OCI-M2 (cell line): ENCODE data around the gene RABGGTB.
A peak's percentile ranks its signal among the peaks of the same experiment; 100 is the strongest.
"Not testable (repeated sequence)": the region's sequence is repeated elsewhere in the genome, so short reads cannot be mapped to it uniquely, and the experiment has no call there.

ENCODE experiments used
- DNase-seq: peaks from one replicate; lab custom pipeline; 2025; ENCODE audit not compliant: unreplicated experiment; lab: John Stamatoyannopoulos, UW

RABGGTB gene

DNA sequence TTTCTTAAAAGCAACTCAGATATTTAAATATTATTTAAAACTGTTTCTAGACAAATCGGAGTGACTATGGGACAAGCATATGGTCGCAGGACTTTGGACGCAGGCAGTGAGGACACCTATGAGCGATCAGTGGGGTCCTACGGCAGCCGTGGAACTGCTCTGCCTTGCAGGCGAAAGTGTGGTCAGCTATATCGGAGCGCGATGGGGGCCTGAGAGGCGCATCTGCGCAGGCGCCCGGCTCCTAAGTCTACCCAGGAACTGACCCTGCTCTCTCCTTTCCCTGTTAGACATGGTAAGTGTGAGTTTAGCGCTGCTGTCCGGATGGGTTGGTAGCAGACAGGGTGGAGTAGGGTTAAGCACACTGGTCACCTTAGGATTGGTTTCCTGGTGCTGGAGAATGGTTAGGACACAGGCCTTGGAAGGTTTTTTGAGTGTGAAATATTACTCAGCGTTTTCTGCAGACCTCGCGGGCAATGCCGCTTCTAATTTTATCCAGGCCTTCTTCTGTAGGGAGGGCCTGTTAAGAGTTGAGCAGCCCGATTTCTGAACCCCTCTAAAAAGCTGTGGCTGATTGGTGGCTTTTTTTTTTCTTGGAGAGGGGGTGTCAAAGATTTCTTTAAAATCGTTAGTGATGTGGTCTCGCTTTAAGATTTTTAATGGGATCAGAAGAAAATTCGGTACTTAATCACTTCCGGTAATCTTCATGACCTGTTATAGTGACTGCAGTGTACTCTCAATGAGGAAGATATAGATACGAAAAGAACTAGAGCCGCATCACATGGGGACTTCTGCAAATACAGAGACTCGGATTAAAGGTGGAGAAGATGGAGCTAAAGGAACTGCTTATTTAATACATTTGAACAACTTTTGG lies at the start of gene RABGGTB:
Gene RABGGTB, plus strand, starts transcription at position 274 of the 871 bp plus-strand sequence. Its CDS starts 16 bp downstream, at position 290.
- DNase-seq, result peak; percentile 82

DNA sequence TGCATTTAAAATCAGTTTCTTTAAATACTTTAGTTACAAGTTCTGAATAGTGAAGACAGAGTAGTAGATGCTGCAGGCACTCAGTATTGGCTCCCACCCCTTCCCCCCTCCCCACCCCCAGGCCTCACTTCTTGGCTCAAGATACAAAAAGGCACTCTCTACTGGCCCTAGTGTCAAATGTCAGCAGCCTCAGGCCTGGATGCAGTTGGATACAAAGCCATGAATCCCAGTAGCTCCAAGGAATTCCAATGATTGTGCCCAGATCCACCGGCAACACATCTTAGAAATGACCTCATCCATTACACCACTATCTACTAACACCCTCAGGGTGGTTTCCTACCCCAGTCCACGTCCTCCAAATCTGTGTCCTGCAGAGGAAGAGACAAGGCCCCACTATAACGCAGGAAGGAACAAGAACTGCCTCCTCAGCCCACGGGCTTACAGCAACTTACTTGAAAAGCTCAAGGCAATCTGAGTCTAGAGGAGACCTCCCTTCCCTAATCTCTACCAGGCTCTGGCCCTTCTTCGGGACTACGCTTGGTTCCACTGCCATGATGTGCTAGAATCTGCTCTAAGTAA lies 43.9 kb upstream of the RABGGTB start:
- DNase-seq, result no peak

DNA sequence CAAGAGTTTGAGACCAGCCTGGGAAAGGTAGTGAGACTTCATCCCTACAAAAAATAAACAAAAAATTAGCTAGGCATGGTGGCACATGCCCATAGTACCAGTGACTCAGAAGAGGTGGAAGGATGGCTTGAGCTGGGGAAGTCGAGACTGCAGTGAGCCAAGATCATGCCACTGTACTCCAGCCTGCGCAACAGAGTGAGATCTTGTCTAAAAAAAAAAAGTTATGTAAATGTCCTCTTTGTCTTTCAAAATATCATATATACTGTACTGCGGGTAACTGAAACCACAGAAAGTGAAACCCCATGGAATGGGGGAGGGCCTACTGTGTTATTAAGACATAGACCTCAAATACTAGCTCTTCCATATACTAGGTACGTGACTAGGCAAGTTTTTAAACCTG lies 40.8 kb upstream of the RABGGTB start:
- DNase-seq, result no peak

DNA sequence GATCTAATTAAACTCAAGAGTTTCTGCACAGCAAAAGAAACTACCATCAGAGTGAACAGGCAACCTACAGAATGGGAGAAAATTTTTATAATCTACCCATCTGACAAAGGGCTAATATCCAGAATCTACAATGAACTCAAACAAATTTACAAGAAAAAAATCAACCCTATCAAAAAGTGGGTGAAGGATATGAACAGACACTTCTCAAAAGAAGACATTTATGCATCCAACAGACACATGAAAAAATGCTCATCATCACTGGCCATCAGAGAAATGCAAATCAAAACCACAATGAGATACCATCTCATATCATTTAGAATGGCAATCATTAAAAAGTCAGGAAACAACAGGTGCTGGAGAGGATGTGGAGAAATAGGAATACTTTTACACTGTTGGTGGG lies 28.8 kb upstream of the RABGGTB start:
- not testable (repeated sequence) for DNase-seq

DNA sequence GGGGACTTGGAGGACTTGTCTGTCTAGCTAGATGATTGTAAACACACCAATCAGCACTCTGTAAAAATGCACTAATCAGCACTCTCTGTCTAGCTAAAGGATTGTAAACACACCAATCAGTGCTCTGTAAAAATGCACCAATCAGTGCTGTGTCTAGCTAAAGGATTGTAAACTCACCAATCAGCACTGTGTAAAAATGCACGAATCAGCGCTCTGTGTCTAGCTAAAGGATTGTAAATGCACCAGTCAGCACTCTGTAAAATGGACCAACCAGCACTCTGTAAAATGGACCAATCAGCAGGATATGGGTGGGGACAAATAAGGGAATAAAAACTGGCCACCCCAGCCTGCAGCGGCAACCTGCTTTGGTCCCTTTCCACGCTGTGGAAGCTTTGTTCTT lies 27.5 kb upstream of the RABGGTB start:
- not testable (repeated sequence) for DNase-seq

DNA sequence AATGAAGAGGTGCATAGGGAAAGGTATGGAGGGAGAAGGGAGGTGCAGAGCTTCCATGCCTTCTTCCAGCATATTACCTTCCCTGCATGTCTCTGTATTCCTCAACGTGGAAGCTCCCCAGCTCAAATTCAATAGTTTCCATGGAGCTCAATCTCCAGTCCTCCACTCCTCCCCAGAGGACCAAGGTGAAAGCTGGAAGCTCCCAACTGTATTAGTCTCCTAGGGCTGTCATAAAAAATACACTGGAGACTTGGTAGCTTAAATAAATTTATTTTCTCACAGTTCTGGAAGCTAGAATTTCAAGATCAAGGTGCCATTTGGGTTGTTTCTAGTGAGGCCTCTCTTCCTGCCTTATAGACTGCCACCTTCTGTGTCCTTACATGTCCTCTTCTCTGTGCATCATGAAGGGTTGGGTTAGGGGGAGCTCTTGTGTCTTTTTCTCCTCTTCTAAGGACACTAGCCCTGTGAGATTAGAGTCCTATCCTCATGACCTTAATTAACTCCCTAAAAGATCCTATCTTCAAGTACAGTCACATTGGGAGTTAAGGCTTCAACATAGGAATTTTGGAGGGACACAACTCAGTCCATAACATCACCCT lies 21.9 kb upstream of the RABGGTB start:
- DNase-seq, result no peak

DNA sequence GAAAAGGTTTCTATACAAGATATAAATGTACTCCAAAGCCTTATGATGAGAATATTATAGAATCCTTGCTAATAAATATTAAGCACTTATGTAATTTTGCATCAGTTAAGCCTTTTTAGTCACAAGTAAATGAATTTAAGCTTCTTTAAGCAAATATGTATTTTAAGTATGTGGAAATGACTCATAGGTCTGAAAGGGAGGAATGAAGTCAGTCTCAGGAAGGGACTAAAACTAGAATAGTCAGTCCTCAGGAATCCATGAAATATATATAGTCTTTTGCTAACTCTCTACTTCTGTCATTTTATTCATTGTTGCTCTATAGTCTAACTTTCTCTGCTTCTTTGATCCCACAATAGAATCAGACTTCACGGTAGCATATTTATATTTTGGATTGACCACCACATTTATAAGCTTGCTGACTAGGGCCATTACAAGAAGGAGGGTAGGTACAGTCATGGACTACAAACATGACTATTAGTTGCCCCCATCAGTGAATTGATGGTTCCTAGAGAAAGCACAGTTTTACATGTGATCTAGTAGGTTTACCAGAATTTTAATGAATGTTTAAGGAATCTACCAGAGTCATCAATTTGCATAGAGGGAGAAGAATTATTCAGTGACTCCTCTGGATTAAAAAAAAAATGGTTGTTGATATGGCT lies 20.2 kb upstream of the RABGGTB start:
- DNase-seq, result no peak

DNA sequence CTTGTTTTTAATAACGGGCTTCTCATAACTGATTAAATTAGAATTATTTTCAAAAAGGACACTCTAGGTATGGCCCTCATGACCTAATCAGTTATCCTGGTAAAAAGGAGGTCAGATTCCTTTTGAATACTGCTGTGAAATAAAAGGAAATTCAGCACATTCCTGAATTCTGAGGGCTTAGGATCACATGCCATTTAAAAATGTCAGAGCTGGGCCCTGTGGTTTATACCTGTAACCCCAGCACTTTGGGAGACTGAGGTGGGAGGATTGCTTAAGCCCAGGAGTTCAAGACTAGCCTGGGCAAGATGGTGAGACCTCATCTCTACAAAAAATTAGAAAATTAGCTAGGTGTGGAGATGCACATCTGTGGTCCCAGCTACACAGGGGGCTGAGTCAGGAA lies 18.0 kb upstream of the RABGGTB start:
- no peak for DNase-seq

DNA sequence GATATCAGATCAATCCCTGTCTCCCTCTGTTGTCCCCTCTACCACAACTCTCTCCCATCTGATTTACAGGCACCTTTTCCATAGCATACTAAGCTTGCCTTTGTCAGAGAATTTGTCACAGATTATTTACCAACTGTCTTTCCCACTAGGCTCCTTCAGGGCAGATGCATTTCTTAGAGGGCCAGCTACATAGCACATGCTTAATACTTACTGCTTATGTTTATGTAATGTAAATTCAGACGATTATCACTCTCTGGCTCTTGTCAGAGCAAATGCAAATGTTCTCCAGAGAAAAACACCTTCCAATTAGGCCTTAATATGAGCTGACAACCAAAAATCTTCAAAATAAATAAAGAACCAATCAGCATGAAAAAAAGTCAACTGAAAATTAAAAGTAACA lies 15.3 kb upstream of the RABGGTB start:
- DNase-seq, result no peak

DNA sequence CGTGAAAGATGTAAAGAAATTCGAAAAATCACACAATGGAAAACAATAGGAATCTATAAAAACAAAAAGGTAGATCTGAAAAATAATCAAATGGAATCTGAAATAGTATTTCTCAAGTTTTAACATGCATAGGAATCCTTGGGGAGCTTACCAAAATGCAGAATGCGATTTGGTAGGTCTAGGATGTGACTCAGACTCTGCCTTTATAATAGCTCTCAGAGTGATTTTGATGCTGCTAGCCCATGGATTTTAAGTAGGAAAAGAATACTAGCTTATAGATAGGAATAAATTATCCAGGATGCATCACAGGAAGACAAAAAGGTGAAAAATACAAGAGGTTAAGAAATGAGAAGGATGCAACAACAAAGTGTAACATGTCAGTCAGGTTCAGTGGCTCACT lies 14.1 kb upstream of the RABGGTB start:
- no peak for DNase-seq

DNA sequence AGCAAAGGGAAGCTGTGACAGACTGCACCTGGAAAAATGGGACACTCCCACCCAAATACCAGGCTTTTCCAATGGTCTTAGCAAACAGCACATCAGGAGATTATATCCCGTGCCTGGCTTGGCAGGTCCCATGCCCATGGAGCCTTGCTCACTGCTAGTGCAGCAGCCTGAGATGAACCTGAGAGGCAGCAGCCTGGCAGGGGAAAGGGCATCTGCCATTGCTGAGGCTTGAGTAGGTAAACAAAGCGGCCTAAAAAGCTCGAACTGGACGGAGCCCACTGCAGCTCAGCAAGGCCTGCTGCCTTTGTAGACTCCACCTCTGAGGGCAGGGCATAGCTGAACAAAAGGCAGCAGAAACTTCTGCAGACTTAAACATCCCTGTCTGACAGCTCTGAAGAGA lies 8.2 kb upstream of the RABGGTB start:
- not testable (repeated sequence) for DNase-seq

DNA sequence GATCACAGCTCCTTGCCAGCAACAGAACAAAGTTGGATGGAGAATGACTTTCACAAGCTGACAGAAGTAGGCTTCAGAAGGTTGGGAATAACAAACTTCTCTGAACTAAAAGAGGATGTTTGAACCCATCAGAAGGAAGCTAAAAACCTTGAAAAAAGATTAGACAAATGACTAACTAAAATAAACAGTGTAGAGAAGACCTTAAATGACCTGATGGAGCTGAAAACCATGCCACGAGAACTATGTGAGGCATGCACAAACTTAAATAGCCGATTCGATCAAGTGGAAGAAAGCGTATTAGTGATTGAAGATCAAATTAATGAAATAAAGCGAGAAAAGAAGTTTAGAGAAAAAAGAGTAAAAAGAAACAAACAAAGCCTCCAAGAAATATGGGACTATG lies 7.4 kb upstream of the RABGGTB start:
- not testable (repeated sequence) for DNase-seq

DNA sequence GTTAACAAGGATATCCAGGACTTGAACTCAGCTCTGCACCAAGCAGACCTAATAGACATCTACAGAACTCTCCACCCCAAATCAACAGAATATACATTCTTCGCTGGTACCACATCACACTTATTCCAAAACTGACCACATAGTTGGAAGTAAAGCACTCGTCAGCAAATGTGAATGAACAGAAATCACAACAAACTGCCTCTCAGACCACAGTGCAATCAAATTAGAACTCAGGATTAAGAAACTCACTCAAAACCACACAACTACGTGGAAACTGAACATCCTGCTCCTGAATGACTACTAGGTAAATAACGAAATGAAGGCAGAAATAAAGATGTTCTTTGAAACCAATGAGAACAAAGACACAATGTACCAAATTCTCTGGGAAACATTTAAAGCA lies 5.9 kb upstream of the RABGGTB start:
- DNase-seq, result not testable (repeated sequence)

DNA sequence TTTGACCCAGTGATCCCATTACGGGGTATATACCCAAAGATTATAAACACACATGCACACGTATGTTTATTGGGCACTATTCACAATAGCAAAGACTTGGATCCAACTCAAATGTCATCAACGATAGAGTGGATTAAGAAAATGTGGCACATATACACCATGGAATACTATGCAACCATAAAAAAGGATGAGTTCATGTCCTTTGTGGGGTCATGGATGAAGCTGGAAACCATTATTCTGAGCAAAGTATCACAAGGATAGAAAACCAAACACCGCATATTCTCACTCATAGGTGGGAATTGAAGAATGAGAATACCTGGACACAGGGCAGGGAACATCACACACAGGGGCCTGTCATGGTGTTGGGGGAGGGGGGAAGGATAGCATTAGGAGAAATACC lies 2.1 kb upstream of the RABGGTB start:
- not testable (repeated sequence) for DNase-seq

DNA sequence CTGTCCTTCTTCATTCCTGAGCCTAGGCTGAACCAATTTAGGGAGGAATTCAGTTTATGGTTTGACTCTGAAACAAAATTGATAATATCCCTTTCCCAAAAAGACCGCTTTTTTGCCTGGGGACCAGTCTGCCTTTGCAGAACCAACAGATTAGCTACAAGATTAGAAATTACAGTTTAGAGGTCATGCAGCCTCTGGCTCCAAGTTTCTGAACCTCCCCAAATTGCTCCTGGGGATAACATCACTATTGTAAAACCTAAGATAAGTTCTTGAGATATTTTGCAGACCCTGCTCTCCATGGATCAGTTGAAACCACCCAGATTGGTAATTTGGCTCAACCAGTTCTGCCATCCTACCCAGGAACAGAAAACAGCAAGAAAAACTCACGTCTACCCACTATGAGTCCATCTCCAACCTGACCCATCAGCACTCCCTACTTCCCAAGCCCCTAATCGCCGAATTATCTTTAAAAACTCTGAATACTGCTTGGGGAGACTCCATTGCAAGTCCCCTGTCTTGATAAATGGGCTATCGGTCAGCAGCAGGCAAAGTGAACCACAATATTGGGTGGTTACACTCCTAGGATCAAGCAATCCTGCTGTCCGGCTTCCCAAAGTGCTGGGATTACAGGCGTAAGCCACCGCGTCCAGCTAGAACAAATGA lies 605 bp upstream of the RABGGTB start:
- DNase-seq, result no peak

DNA sequence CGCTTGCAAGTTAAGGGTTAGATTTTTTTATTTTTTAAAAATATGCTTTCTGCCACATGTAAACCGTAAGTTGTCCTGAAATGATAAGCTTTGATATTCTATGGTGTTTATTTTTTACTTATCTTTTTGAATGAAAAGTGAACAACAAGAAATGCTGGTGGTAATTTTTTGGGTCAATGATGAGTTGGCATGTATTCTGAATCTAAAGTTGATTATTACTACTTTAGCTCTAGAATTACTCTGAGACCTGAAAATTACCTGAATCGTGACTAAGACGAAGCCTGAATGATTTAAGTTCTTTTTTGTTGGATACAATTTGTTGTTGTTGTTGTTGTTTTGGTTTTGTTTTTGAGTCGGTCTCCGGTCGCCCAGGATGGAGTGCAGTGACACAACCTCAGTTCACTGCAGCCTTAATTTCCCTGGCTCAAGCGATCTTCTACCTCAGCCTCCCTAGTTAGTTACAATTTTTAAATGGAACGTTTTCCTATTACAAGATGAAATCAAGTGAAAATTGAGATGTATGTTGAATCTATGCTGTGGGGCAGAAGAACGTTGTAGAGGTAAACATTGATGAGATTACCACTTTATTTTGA lies 941 bp downstream of the RABGGTB start:
- DNase-seq, result no peak

DNA sequence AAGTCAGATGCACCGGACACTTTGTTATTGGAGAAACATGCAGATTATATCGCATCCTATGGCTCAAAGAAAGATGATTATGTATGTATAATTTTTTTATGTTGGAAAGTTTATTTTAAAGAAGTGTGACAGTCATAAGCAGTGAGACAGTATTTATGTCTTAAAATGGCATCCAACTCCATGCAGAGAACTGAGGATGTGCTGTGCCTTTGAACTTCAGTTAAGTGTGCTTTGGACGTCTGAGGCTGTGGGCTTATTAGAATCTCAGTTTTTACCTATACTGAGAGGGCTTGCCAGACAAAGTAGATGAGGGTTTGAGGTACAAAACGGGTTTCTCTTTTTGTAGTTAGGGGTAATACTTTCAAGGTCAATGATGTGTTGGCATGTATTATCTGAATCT lies 1.5 kb downstream of the RABGGTB start:
- DNase-seq, result no peak

DNA sequence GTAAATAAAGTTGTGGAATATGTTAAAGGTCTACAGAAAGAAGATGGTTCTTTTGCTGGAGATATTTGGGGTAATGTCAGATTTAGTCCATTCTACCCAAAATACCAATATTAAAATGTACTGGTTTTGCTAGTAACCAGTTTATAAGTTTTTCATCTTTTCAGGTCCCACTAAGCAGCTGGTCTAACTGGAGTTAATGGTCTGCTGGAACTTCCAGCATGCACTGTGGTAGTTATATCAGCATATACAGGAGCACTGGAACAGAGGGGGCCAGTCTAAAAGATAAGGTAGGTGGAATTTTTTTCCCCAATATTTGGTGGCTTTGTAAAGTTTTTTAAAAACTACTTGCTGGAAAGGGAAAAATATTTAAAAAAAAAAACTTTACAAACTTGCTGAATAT lies 3.9 kb downstream of the RABGGTB start:
- no peak for DNase-seq

DNA sequence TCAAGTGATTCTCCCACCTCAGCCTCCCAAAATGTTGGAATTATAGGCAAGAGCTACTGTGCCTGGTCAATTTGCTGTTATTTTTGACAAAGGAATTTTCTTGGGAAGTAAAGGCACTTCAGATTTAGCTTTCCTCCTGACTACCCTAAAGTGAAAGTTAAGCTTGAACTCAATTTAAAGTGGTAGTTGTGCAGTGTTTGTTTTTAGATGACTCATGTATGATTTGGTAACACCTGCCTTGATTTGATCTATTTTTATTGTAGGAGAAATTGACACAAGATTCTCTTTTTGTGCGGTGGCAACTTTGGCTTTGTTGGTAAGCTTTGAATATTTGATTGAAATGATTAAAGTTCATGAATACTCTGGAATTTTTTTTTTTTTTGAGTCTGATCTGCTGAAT lies 5.0 kb downstream of the RABGGTB start:
- no peak for DNase-seq

DNA sequence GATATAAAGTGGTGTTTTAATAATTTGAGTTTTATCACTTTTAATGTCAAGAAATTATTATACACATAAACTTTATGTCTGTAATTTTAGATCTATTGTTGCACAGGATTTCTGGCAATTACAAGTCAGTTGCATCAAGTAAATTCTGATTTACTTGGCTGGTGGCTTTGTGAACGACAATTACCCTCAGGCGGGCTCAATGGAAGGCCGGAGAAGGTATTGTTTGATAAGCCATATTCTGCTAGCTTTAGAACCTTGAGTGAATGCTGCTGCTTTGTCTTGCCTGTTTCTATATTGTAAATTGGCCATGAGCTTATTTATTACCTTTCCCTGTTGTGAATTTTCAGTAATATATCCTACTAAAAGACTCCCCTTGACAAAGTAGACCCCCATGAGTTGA lies 6.0 kb downstream of the RABGGTB start:
- no peak for DNase-seq

DNA sequence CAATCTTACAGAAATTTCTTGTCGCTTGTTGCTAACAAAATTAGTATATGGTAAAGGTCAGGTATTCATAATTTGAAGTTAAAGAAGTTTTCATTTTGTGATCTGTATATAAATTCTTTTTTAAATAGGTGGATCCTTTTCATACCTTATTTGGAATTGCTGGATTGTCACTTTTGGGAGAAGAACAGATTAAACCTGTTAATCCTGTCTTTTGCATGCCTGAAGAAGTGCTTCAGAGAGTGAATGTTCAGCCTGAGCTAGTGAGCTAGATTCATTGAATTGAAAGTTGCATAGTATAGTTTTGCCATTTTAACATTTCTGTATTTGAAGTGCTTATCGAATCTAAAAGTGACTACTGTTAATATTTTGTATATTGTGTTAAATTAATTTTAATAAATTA lies 8.3 kb downstream of the RABGGTB start:
- no peak for DNase-seq
